Activated gamma-delta T cell treated with anti-CD3 and anti-CD28 coated beads, Interleukin-2, amount 50 U/mL, for 16 hours (primary cell): ENCODE results near the gene SYNJ2BP.

Experiments used
- DNase-seq: peaks from one replicate; pipeline ENCODE4 v3.0.0-alpha.2; 2020; ENCODE audit warnings: low read depth

The SYNJ2BP gene

DNA sequence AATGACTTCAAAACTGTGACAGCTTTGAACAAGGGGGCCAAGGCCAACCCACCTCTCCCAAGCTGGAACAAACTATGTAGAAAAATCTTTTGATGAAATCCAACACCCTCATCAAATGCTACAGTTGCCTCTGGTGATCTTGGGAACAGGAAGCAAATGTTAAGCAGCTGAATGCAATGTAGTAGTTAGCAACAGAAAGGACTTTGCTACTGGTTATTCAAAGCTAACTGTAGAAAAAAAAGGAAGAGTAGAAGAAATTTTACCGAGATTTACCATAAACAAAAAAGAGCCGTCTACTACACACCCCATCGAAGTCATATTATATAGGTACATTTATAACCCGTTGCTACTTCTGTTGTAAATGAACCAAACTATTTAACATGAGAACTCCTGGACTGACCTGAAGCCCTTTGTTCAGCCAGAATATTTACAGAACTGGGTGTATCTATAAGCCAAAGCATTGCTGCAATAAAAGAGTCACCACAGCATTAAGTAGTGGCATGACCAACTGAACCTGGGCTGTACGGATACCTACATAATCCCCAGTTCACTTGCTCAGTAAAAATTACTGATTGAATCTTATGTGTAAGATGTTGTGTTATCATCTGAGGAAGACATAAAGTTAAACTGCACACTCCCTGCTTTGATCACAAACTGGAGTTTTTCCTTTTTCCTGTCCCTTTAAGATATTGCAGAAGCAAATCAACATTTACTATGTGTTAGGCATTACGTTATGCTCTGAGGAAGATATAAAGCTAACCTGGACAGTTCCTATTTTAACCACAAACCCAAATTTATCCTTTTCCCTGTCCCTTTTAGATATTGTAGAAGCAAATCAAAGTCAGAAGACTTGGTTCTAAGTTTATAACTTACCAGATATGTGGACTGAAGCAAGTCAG, 25.1 kb downstream of the SYNJ2BP start:
- DNase-seq, result no peak

DNA sequence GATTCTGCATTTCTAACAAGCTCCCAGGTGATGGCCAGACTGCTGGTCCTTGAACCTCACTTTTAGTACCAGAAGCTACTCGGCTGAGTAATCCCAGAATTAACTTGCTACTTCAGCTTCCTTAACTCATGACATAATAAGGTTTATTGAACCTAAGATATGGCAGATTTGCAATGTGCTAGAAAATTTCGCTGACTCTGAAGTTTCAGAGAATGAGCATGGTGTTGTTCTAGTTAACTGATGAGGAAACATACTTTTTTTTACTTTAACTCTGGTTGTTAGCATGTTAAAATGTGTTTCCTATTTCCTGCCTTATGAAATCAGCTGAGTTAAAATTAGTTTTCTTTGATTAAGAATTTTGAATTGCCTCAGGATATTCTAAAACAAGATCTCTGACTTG, 34.4 kb downstream of the SYNJ2BP start:
- no peak for DNase-seq

DNA sequence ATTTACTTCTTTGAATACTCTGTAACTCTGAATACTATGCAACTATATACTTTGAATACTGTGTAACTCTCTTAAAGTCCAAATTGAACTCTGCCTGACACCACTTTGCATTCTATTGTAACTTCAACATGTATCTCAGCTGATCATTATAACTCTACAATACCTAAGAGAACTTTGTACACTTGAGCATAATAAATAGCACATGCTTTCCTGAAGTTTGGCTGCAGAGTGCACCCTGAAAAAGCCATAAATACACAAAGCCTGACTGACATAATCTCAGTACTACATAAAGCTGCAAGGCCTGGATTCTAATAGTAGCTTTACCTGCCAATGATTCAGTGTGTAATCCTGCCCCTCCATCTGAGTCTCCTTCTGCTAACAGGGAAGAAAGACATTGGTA, 36.1 kb downstream of the SYNJ2BP start:
- no peak for DNase-seq

DNA sequence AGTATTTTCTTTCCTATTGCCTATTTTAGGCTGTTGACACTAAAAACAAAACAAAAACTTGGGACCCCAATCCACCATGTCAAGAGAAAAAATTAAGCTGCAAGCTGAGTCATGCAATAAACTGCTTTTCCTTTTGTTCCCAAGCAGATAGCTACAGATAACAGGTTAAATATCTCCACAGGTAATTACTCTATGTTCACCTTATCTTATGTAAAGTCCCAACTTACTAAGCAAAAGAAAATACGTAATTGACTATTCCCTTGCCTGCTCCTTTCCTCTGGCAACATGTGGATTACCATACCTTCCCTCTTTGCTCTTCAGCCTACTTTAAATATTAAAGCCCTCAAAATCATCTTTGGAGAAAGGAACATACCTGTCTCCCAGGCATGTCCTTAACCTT, 38.2 kb downstream of the SYNJ2BP start:
- no peak for DNase-seq
